GM12878 (cell line): Measurements from ENCODE around the gene AMPD2. TPM values are rescaled to one million over a fixed set of nuclear protein-coding genes. Genes with fewer than 3 reads are reported as not detected.

Experiments used
- ATAC-seq: fragments of 200-7000 bp; cut with Tn5 transposase; 3 replicates; pipeline ENCODE4 v1.9.1; 2020; ENCODE audit warnings: mild to moderate bottlenecking, moderate library complexity
- BruUV-seq: library from RNA; stranded (reverse); fragments of 400-500 nt; replicated peaks from 2 replicates; lab custom pipeline; 2021; lab: Mats Ljungman, UMichigan
- CTCF ChIA-PET: fragments of 300-600 bp; sonication (Branson Sonifier 250); formaldehyde crosslinking; extraction: SDS; loops from one replicate; lab custom pipeline; 2021; ENCODE audit warnings: inconsistent platforms; lab: Yijun Ruan, JAX
- POLR2A ChIA-PET: fragments of 350-600 bp; formaldehyde crosslinking; extraction: SDS; loops from one replicate; lab custom pipeline; 2021; ENCODE audit warnings: inconsistent platforms; lab: Charles Lee
- RAD21 ChIA-PET: fragments of 300-600 bp; sonication (Branson Sonifier 250); formaldehyde crosslinking; loops from one replicate; lab custom pipeline; 2023; ENCODE audit warnings: antibody characterized with exemption; ENCODE audit not compliant: unreplicated experiment; lab: Charles Lee
- SMC1A ChIA-PET: fragments of 300-600 bp; sonication (Branson Sonifier 250); formaldehyde crosslinking; loops from one replicate; lab custom pipeline; 2023; ENCODE audit not compliant: unreplicated experiment, uncharacterized antibody; lab: Charles Lee
- DNase-seq: peaks from one replicate; pipeline ENCODE4 v3.0.0-alpha.2; 2011; ENCODE audit warnings: low read depth, low spot score
- FAIRE-seq: peaks from 3 replicates; lab custom pipeline; 2011; peaks lifted over from hg19 to GRCh38; lab: Jason Lieb, UNC
- H2AFZ ChIP-seq: 2 replicates; pipeline ENCODE4 v1.6.0; 2011; ENCODE audit warnings: low read depth, low read length, control low read depth; ENCODE audit not compliant: control insufficient read depth
- H3K27ac ChIP-seq: 2 replicates; pipeline ENCODE4 v1.5.1; 2011; ENCODE audit warnings: control low read depth; ENCODE audit not compliant: control insufficient read depth, insufficient read depth
- H3K27me3 ChIP-seq, 2 experiments: replicated peaks in 1 of 2; 2 replicates each; pipeline versions ENCODE4 v1.6.0 to v1.6.1; 2011; ENCODE audit warnings: low read length in 1 of 2; ENCODE audit not compliant: control insufficient read depth in 2 of 2, insufficient read depth in 2 of 2
- H3K36me3 ChIP-seq, 2 experiments: 2 replicates each; pipeline ENCODE4 v1.5.1; 2011; ENCODE audit warnings: low read length in 1 of 2; ENCODE audit not compliant: control insufficient read depth in 2 of 2, insufficient read depth in 2 of 2
- H3K4me1 ChIP-seq: 2 replicates; pipeline ENCODE4 v1.6.1; 2011; ENCODE audit warnings: mild to moderate bottlenecking, low read length, moderate library complexity, mixed read lengths; ENCODE audit not compliant: control insufficient read depth, insufficient read depth
- H3K4me2 ChIP-seq: 2 replicates; pipeline ENCODE4 v1.6.0; 2011; ENCODE audit warnings: control low read depth; ENCODE audit not compliant: control insufficient read depth, insufficient read depth
- H3K4me3 ChIP-seq: fragments of 200-600 bp; sonication (generic); 2 replicates; pipeline ENCODE4 v1.5.1; 2016
- H3K79me2 ChIP-seq: 2 replicates; pipeline ENCODE4 v1.6.0; 2011; ENCODE audit warnings: low read length; ENCODE audit not compliant: control insufficient read depth, insufficient read depth
- H3K9ac ChIP-seq: 2 replicates; pipeline ENCODE4 v1.8.0; 2011; ENCODE audit warnings: low read length, control low read depth, mixed read lengths; ENCODE audit not compliant: control insufficient read depth, insufficient read depth
- H3K9me3 ChIP-seq: replicated peaks from 3 replicates; pipeline ENCODE4 v1.5.1; 2011; ENCODE audit warnings: mild to moderate bottlenecking, low read length; ENCODE audit not compliant: control insufficient read depth, insufficient read depth
- H4K20me1 ChIP-seq: 2 replicates; pipeline ENCODE4 v1.6.0; 2011; ENCODE audit not compliant: control insufficient read depth, insufficient read depth
- E4F1 ChIP-seq: fragments of 450-650 bp; IDR thresholded peaks from 2 replicates; pipeline ENCODE4 v1.6.1; 2018; ENCODE audit warnings: borderline replicate concordance, mild to moderate bottlenecking; ENCODE audit not compliant: partially characterized antibody
- ESRRA ChIP-seq: IDR thresholded peaks from 2 replicates; pipeline ENCODE4 v1.6.1; 2012; ENCODE audit warnings: mild to moderate bottlenecking, low read length, improper control_type of control experiment
- POLR2AphosphoS5 ChIP-seq: IDR thresholded peaks from 2 replicates; pipeline ENCODE4 v1.6.1; 2011; ENCODE audit warnings: mild to moderate bottlenecking, low read length, inconsistent platforms
- POU2F2 ChIP-seq: IDR thresholded peaks from 3 replicates; pipeline ENCODE4 v1.6.1; 2011; ENCODE audit warnings: low read depth, mild to moderate bottlenecking, low read length, borderline replicate concordance
- WGBS: methylation state at CpG from one replicate; pipeline ENCODE4 v1.1.6; 2016; ENCODE audit warnings: low lambda C conversion rate; ENCODE audit not compliant: insufficient replicate concordance, insufficient coverage; ENCODE audit errors: missing lambda C conversion rate; 5-methylcytosine and 5-hydroxymethylcytosine counted together
- in situ Hi-C: fragments of 300-500 bp; cut with MboI; formaldehyde crosslinking; loops from 9 replicates; pipeline ENCODE4 v1.14.3; 2018; ENCODE audit warnings: mixed read lengths
- intact Hi-C: fragments of 100-400 bp; cut with micrococcal nuclease; formaldehyde crosslinking; loops from one replicate; pipeline ENCODE4 v1.14.2; 2022; ENCODE audit not compliant: unreplicated experiment
- polyA plus RNA-seq, 11 experiments: library from polyadenylated mRNA; depleted of rRNA in 4 of 11; unstranded in 6 of 11; stranded (reverse) in 5 of 11; fragments of >200 nt; fragmentation: Nextera tagmentation in 4 of 11; fragmentation: Illumina TruSeq in 1 of 11; extraction: Ambion mirVana in 4 of 11; extraction: Trizol in 1 of 11; gene quantifications; 1 replicate in 1 of 11; 2 replicates in 10 of 11; pipeline versions ENCODE4 v1.2.1 to v1.2.3, GENCODE V29; 2011 to 2016; ENCODE audit warnings: inconsistent platforms in 2 of 11, missing spikeins in 2 of 11, low read depth in 1 of 11
- total RNA-seq, 4 experiments: library from RNA; depleted of rRNA in 3 of 4; stranded (reverse); fragments of >200 nt in 3 of 4; fragmentation: Illumina TruSeq in 1 of 4; extraction: Trizol in 1 of 4; gene quantifications; 2 replicates each; pipeline versions ENCODE4 v1.2.1 to v1.2.3, GENCODE V29; 2013 to 2021

The AMPD2 gene
- total and polyA plus RNA-seq, 10 of the 15 experiments (the other 5 are each of a cell fraction or from before 2014, with no cell fraction given) = 2.0 to 75.9 (median 31.3) TPM

- in situ Hi-C loops (no loop called here), intact Hi-C loops (no loop called here)
- H3K4me2 ChIP-seq = no peak overlapping the region
- TF ChIP-seq POLR2AphosphoS5 (no peak), E4F1 (no peak), POU2F2 (no peak), ESRRA (no peak)
- ChIA-PET CTCF (no interaction called here), SMC1A (interaction anchor here (1.9 kb wide), 1 partner anchor 20 kb away, joined by 4 read pairs; no protein-coding TSS in a partner anchor), RAD21 (interaction anchor here (2.6 kb wide), 1 partner anchor 65 kb away, joined by 9 read pairs; no protein-coding TSS in a partner anchor), POLR2A (no interaction called here)
- no peak overlapping the region for H3K27ac ChIP-seq
- H3K4me1 ChIP-seq = no peaks in the 10 kb centered on the region
- no peaks in the 10 kb centered on the region; a peak in 1 of 4 replicates for H3K36me3 ChIP-seq
- H4K20me1 ChIP-seq = no peaks in the 10 kb centered on the region
- no peaks in the 10 kb centered on the region for H3K9me3 ChIP-seq
- FAIRE-seq = no peak
- no peak for ATAC-seq
- WGBS = 88% methylated on average over 1 of the region's 3 CpGs
- no peak for DNase-seq
- no peak overlapping the region for H2AFZ ChIP-seq
- no peaks in the 10 kb centered on the region for H3K27me3 ChIP-seq
- H3K4me3 ChIP-seq = no peak overlapping the region
- no TSS peak for BruUV-seq
- H3K79me2 ChIP-seq = no peaks in the 10 kb centered on the region
- H3K9ac ChIP-seq = no peak overlapping the region
Observed at GRCh38 chr1:109610609-109611307, 8.9 kb upstream of the AMPD2 start.
